ENCODE results near the gene LTC4S. TPM values are rescaled to one million over a fixed set of nuclear protein-coding genes. Genes with fewer than 3 reads are reported as not detected.

The LTC4S gene
- total RNA-seq, 1 experiment from 2014 or later: 2.2 TPM

DNA sequence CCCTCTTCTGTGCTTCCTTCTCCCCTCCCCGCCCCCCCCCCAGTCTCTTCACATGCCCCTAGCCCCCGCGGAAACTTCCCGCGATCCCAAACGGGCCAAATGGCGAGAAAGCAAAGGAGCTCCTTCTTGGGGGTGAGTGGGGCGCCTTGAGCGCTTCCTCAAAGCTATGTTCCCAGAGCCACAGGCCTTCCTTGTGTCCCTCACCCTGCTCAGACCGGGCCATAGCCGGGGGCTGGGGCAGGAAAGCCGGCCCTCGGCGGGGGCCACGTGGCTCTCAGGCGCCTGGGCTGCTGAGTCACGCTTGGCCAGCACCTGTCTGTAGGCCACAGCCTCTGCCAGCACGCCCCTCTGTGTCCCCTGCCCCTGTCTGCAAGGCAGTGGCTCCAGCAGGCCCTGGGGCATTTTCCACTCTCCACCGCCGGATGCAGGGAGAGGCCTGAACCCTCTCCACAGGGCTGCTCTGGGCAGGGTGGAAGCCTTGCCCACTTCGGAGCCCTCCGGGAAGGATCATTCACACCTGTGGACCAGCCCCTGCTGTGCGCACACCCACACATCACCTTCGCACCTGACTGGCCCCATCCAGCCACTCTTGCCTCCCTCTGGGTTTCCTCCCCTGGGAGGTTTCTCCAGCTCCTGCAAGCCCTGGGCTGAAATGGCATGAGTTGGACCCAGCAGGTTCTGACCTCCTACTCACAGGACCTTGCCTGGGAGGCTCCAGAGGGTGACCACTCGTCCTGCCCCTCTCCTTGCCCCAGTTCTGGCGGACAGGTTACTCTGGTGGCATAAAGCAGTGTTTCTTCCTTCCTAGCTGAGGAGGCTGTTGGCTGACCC is 25.7 kb downstream of the LTC4S start:
- no peaks in the 10 kb centered on the region for H3K9me3 Mint-ChIP-seq (ENCODE audit: unreplicated experiment)
- no peak for TF ChIP-seq CTCF (IDR thresholded peaks at IDR 0.05; ENCODE audit: unreplicated experiment)
- H3K4me1 Mint-ChIP-seq (ENCODE audit: insufficient read depth, unreplicated experiment): peaks cover 40% of the 10 kb centered on the region
- peak overlapping the region; percentile 98 for H3K27ac Mint-ChIP-seq (ENCODE audit: low read depth, unreplicated experiment)
- DNase-seq (ENCODE audit: unreplicated experiment): peak; percentile 88
- intact Hi-C loops (cut with micrococcal nuclease): loop anchor here (2.0 kb wide), 1 partner anchor 39 kb away; the partner anchor contains the start of gene MRNIP
- no peaks in the 10 kb centered on the region for H3K27me3 Mint-ChIP-seq (ENCODE audit: insufficient read depth, unreplicated experiment)
- POLR2A ChIA-PET: interaction anchor here (0.9 to 4.0 kb wide), 26 partner anchors 8 to 260 kb away, joined by 3 to 134 read pairs (median 7); partner anchors contain the start of genes CANX, HNRNPH1, MAML1 and MGAT4B
- no TSS peak for BruUV-seq (replicated peaks)
- H3K36me3 Mint-ChIP-seq (ENCODE audit: insufficient read depth, unreplicated experiment): peaks cover 57% of the 10 kb centered on the region
- H3K4me3 Mint-ChIP-seq (ENCODE audit: unreplicated experiment): peak overlapping the region; percentile 94
- CTCF ChIA-PET: interaction anchor here (0.9 to 2.4 kb wide), 4 partner anchors 10 to 57 kb away, joined by 3 to 16 read pairs (median 4); no protein-coding TSS in a partner anchor

- POLR2A ChIA-PET: interaction anchor here (0.7 to 4.0 kb wide), 26 partner anchors 9 to 261 kb away, joined by 3 to 134 read pairs (median 6); partner anchors contain the start of genes CANX, HNRNPH1, MAML1 and MGAT4B
- no peak for TF ChIP-seq CTCF (IDR thresholded peaks at IDR 0.05; ENCODE audit: unreplicated experiment)
- DNase-seq (ENCODE audit: unreplicated experiment): no peak
- CTCF ChIA-PET: interaction anchor here (1.5 to 2.4 kb wide), 2 partner anchors 23 to 57 kb away, joined by 4 to 16 read pairs; no protein-coding TSS in a partner anchor
- peak overlapping the region; percentile 94 for H3K4me3 Mint-ChIP-seq (ENCODE audit: unreplicated experiment)
- peaks cover 59% of the 10 kb centered on the region for H3K36me3 Mint-ChIP-seq (ENCODE audit: insufficient read depth, unreplicated experiment)
- peaks cover 45% of the 10 kb centered on the region for H3K4me1 Mint-ChIP-seq (ENCODE audit: insufficient read depth, unreplicated experiment)
- TSS peak; percentile 57 for BruUV-seq (replicated peaks)
- H3K27ac Mint-ChIP-seq (ENCODE audit: low read depth, unreplicated experiment): peak overlapping the region; percentile 98
- intact Hi-C loops (cut with micrococcal nuclease): loop anchor here (2.0 kb wide), 1 partner anchor 39 kb away; the partner anchor contains the start of gene MRNIP
- H3K27me3 Mint-ChIP-seq (ENCODE audit: insufficient read depth, unreplicated experiment): no peaks in the 10 kb centered on the region
- H3K9me3 Mint-ChIP-seq (ENCODE audit: unreplicated experiment): no peaks in the 10 kb centered on the region
Measured at GRCh38 chr5:179820127-179820482, 26.3 kb downstream of the LTC4S start.

DNA sequence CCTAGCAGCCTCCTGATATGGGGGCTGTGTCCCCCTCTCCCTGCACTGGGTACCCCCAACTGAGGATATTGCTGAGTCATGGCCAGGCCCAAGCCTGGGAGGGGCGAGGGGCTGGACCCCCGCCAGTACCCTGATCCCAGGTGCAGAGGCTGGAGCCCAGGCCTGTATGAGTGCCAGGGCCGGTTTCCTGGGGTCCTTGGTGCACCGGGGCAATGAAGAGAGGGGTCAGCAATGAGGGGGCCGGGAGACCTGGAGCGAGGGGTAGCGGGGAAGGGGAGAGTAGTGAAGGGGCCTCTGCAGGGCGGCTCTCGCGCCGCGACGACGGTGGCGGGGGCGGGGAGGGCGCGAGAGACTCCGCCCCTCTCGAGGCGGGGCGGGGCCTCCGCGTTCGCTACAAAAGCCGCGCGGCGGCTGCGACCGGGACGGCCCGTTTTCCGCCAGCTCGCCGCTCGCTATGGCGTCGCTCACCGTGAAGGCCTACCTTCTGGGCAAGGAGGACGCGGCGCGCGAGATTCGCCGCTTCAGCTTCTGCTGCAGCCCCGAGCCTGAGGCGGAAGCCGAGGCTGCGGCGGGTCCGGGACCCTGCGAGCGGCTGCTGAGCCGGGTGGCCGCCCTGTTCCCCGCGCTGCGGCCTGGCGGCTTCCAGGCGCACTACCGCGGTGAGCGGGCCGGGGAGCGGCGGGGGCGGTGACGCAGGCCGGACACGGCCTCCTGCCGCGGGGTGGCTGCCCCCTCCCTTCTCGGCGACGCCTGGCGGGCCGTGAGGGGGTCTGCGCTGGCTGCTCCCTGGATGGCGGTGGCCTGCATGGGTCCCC is 26.9 kb downstream of the LTC4S start, which contains the start of gene SQSTM1:
TSS of gene SQSTM1 (plus strand) at position 423 of the 815 bp plus-strand sequence. CDS start at position 455, 32 bp downstream.
- Mint-ChIP-seq H3K27ac (ENCODE audit: low read depth, unreplicated experiment) (peak within 1 kb of the TSS; percentile 98), H3K36me3 (ENCODE audit: insufficient read depth, unreplicated experiment) (peaks cover 62% of the 10 kb centered on the region), H3K27me3 (ENCODE audit: insufficient read depth, unreplicated experiment) (no peaks in the 10 kb centered on the region), H3K4me3 (ENCODE audit: unreplicated experiment) (peak within 1 kb of the TSS; percentile 94), H3K4me1 (ENCODE audit: insufficient read depth, unreplicated experiment) (peaks cover 45% of the 10 kb centered on the region), H3K9me3 (ENCODE audit: unreplicated experiment) (no peaks in the 10 kb centered on the region)
- CTCF ChIA-PET: interaction anchor here (0.7 to 2.4 kb wide), 3 partner anchors 24 to 103 kb away, joined by 4 to 16 read pairs (median 4); no protein-coding TSS in a partner anchor
- intact Hi-C loops (cut with micrococcal nuclease): loop anchor here (1.0 to 2.0 kb wide), 3 partner anchors 13 to 57 kb away; partner anchors contain the start of gene MRNIP
- no TSS peak for BruUV-seq (replicated peaks)
- POLR2A ChIA-PET: interaction anchor here (0.6 to 4.0 kb wide), 29 partner anchors 9 to 262 kb away, joined by 3 to 134 read pairs (median 6); partner anchors contain the start of genes CANX, HNRNPH1, MAML1 and MGAT4B
- peak; percentile 84 for DNase-seq (ENCODE audit: unreplicated experiment)
- peak; percentile 15 for TF ChIP-seq CTCF (IDR thresholded peaks at IDR 0.05; ENCODE audit: unreplicated experiment)
